HCT116 (cell line): Measurements from ENCODE around the gene AURKA.

ENCODE experiments used
- CEBPB ChIP-seq: IDR thresholded peaks from 2 replicates; pipeline ENCODE4 v1.6.1; 2012; ENCODE audit warnings: low read depth
- EZH2phosphoT487 ChIP-seq: fragments of 200-600 bp; IDR thresholded peaks from 2 replicates; pipeline ENCODE4 v1.6.1; 2018; ENCODE audit warnings: antibody characterized with exemption, borderline replicate concordance
- JUND ChIP-seq: IDR thresholded peaks from 2 replicates; pipeline ENCODE4 v1.6.1; 2012
- POLR2A ChIP-seq: IDR thresholded peaks from 2 replicates; pipeline ENCODE4 v1.7.0; 2011; ENCODE audit warnings: borderline replicate concordance; ENCODE audit not compliant: insufficient read depth, insufficient read length; ENCODE audit errors: extremely low read depth
- POLR2AphosphoS5 ChIP-seq: IDR thresholded peaks from 2 replicates; pipeline ENCODE4 v1.6.1; 2011; ENCODE audit warnings: mild to moderate bottlenecking, low read depth, low read length, moderate library complexity
- RAD21 ChIP-seq: IDR thresholded peaks from 2 replicates; pipeline ENCODE4 v1.6.1; 2012; ENCODE audit warnings: low read depth, mild to moderate bottlenecking
- SIN3A ChIP-seq: IDR thresholded peaks from 2 replicates; pipeline ENCODE4 v1.6.1; 2012; ENCODE audit warnings: low read depth
- YY1 ChIP-seq: IDR thresholded peaks from 2 replicates; pipeline ENCODE4 v1.6.1; 2011; ENCODE audit warnings: low read length, low read depth, moderate library complexity, mild to moderate bottlenecking; ENCODE audit not compliant: insufficient replicate concordance; ENCODE audit errors: extremely low read depth
- ZFX ChIP-seq: fragments of 450-650 bp; IDR thresholded peaks from 2 replicates; pipeline ENCODE4 v1.6.1; 2017
- ZNF274 ChIP-seq: fragments of 200-500 bp; sonication (Bioruptor generic); IDR thresholded peaks from 2 replicates; pipeline ENCODE4 v1.6.1; 2014; ENCODE audit warnings: mild to moderate bottlenecking, low read depth, low read length, inconsistent platforms
- TF ChIP-seq, protein P1 (sequence below): IDR thresholded peaks from 2 replicates; pipeline ENCODE4 v1.6.1; 2012; ENCODE audit warnings: low read depth
- TF ChIP-seq, protein P2 (sequence below), 3 experiments: fragments of 200-600 bp in 1 of 3; sonication (generic) in 1 of 3; IDR thresholded peaks in 2 of 3; conservative IDR thresholded peaks in 1 of 3; 2 replicates each; pipeline ENCODE4 v1.5.1; 2012 to 2017; ENCODE audit warnings: low read depth in 2 of 3, low read length in 2 of 3, antibody characterized with exemption in 1 of 3, borderline replicate concordance in 1 of 3, control low read depth in 1 of 3, mild to moderate bottlenecking in 1 of 3, mixed read lengths in 1 of 3, mixed run types in 1 of 3, moderate library complexity in 1 of 3; ENCODE audit not compliant: insufficient read depth in 1 of 3
- TF ChIP-seq, protein P3 (sequence below): IDR thresholded peaks from 2 replicates; pipeline ENCODE4 v1.6.1; 2012
- TF ChIP-seq, protein P4 (sequence below): IDR thresholded peaks from 2 replicates; pipeline ENCODE4 v1.6.1; 2011; ENCODE audit warnings: mild to moderate bottlenecking, low read length, moderate library complexity; ENCODE audit not compliant: insufficient replicate concordance; ENCODE audit errors: extremely low read depth

DNA sequence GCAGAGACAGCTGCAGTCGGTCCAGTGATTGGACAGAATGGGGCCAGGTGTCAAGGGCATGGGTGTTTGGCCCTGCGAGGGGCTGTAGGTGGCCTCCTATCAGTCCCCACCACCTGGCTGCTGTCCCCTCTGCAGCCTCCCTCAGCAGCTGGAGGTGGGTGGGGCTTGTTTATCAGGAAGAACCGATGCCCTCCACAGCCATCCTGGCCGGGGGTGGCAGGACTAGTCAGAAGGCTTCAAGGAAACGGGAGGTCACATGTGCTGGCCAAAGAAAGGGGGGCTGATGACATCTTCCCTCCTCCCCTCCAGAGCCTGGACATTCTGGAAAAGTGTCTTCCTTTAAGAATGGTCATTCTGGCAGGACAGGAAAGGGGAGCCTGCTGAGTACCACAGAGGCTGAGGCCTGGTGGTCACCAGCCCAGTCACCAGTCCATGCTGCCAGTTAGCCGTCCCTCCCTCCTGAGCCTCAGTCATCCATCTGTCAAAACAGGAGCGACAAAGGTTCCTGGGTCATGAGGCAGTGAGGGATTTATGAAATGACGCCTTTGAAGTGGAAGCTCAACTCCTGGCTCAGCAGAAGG lies 29.1 kb downstream of the AURKA start:
- TF ChIP-seq POLR2A: no peak
- TF ChIP-seq SIN3A: no peak
- TF ChIP-seq, protein P1, sequence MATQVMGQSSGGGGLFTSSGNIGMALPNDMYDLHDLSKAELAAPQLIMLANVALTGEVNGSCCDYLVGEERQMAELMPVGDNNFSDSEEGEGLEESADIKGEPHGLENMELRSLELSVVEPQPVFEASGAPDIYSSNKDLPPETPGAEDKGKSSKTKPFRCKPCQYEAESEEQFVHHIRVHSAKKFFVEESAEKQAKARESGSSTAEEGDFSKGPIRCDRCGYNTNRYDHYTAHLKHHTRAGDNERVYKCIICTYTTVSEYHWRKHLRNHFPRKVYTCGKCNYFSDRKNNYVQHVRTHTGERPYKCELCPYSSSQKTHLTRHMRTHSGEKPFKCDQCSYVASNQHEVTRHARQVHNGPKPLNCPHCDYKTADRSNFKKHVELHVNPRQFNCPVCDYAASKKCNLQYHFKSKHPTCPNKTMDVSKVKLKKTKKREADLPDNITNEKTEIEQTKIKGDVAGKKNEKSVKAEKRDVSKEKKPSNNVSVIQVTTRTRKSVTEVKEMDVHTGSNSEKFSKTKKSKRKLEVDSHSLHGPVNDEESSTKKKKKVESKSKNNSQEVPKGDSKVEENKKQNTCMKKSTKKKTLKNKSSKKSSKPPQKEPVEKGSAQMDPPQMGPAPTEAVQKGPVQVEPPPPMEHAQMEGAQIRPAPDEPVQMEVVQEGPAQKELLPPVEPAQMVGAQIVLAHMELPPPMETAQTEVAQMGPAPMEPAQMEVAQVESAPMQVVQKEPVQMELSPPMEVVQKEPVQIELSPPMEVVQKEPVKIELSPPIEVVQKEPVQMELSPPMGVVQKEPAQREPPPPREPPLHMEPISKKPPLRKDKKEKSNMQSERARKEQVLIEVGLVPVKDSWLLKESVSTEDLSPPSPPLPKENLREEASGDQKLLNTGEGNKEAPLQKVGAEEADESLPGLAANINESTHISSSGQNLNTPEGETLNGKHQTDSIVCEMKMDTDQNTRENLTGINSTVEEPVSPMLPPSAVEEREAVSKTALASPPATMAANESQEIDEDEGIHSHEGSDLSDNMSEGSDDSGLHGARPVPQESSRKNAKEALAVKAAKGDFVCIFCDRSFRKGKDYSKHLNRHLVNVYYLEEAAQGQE: no peak
- TF ChIP-seq, protein P2, sequence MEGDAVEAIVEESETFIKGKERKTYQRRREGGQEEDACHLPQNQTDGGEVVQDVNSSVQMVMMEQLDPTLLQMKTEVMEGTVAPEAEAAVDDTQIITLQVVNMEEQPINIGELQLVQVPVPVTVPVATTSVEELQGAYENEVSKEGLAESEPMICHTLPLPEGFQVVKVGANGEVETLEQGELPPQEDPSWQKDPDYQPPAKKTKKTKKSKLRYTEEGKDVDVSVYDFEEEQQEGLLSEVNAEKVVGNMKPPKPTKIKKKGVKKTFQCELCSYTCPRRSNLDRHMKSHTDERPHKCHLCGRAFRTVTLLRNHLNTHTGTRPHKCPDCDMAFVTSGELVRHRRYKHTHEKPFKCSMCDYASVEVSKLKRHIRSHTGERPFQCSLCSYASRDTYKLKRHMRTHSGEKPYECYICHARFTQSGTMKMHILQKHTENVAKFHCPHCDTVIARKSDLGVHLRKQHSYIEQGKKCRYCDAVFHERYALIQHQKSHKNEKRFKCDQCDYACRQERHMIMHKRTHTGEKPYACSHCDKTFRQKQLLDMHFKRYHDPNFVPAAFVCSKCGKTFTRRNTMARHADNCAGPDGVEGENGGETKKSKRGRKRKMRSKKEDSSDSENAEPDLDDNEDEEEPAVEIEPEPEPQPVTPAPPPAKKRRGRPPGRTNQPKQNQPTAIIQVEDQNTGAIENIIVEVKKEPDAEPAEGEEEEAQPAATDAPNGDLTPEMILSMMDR (IDR thresholded peaks at IDR 0.05 in 2 of 3, conservative IDR thresholded peaks at IDR 0.05 in 1 of 3; ENCODE audit: borderline replicate concordance in 1 of 3, insufficient read depth in 1 of 3, low read depth in 2 of 3, low read length in 2 of 3): no peak
- no peak for TF ChIP-seq JUND
- TF ChIP-seq, protein P3, sequence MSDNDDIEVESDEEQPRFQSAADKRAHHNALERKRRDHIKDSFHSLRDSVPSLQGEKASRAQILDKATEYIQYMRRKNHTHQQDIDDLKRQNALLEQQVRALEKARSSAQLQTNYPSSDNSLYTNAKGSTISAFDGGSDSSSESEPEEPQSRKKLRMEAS: no peak
- TF ChIP-seq, protein P4, sequence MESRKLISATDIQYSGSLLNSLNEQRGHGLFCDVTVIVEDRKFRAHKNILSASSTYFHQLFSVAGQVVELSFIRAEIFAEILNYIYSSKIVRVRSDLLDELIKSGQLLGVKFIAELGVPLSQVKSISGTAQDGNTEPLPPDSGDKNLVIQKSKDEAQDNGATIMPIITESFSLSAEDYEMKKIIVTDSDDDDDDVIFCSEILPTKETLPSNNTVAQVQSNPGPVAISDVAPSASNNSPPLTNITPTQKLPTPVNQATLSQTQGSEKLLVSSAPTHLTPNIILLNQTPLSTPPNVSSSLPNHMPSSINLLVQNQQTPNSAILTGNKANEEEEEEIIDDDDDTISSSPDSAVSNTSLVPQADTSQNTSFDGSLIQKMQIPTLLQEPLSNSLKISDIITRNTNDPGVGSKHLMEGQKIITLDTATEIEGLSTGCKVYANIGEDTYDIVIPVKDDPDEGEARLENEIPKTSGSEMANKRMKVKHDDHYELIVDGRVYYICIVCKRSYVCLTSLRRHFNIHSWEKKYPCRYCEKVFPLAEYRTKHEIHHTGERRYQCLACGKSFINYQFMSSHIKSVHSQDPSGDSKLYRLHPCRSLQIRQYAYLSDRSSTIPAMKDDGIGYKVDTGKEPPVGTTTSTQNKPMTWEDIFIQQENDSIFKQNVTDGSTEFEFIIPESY: no peak
- no peak for TF ChIP-seq EZH2phosphoT487
- no peak for TF ChIP-seq POLR2AphosphoS5
- TF ChIP-seq RAD21: no peak
- no peak for TF ChIP-seq ZNF274
- TF ChIP-seq YY1: no peak
- no peak for TF ChIP-seq CEBPB
- TF ChIP-seq ZFX: no peak
